Measurements from ENCODE around the gene TIGD7.
"Not testable (repeated sequence)": the region's sequence is repeated elsewhere in the genome, so short reads cannot be mapped to it uniquely, and the experiment has no call there.

The TIGD7 gene

DNA sequence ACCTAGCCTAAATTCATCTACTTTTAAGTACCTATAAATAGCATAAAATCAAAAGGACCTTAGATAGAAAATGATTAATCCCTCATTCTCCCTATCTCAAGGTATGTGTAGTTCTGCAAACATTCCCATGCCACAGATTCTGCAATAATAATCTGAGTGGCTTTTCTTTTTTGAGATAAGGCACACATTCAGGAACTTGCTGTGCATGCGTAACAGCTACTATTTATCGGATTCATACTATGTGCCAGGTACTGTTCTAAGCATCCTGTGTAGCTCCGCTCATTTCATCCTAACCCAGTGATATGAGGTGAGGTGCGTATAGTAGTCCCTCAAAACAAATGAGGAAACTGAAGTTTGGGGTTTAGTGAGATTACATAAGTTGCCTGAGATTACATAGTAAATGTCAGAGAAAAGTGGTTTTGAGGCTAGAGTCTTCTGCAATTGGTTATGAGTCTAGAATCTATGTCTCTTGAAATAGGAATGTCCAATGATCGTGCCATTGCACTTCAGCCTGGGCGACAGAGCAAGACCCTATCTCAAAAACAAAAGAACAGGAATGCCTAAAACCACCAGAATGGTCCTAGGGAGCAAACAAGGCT, 23.9 kb downstream of the TIGD7 start:
- TF ChIP-seq EZH2phosphoT487 (IDR thresholded peaks at IDR 0.05; ENCODE audit: low read length) (no peak), EZH2 (optimal IDR thresholded peaks at IDR 0.05; ENCODE audit: low read depth, low read length) (no peak)
- TF ChIP-seq, protein P1, sequence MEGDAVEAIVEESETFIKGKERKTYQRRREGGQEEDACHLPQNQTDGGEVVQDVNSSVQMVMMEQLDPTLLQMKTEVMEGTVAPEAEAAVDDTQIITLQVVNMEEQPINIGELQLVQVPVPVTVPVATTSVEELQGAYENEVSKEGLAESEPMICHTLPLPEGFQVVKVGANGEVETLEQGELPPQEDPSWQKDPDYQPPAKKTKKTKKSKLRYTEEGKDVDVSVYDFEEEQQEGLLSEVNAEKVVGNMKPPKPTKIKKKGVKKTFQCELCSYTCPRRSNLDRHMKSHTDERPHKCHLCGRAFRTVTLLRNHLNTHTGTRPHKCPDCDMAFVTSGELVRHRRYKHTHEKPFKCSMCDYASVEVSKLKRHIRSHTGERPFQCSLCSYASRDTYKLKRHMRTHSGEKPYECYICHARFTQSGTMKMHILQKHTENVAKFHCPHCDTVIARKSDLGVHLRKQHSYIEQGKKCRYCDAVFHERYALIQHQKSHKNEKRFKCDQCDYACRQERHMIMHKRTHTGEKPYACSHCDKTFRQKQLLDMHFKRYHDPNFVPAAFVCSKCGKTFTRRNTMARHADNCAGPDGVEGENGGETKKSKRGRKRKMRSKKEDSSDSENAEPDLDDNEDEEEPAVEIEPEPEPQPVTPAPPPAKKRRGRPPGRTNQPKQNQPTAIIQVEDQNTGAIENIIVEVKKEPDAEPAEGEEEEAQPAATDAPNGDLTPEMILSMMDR (IDR thresholded peaks at IDR 0.05; ENCODE audit: low read length) = no peak
- no peaks in the 10 kb centered on the region for H3F3A ChIP-seq (ENCODE audit: insufficient read depth, low read length)
- H3K9me2 ChIP-seq (replicated peaks; ENCODE audit: insufficient read depth, low read length) = no peaks in the 10 kb centered on the region
- H4K20me1 ChIP-seq (ENCODE audit: insufficient read depth, low read length) = no peaks in the 10 kb centered on the region
- H3K4me3 ChIP-seq (ENCODE audit: low read length) = no peak overlapping the region
- peaks cover 25% of the 10 kb centered on the region; the same call in 1 of the 2 replicates for H3K27me3 ChIP-seq (replicated peaks; ENCODE audit: insufficient read depth, low read length)
- H3K9ac ChIP-seq (ENCODE audit: low read length) = no peak overlapping the region
- H3K27ac ChIP-seq (ENCODE audit: low read length) = no peak overlapping the region
- H3K9me3 ChIP-seq (replicated peaks; ENCODE audit: insufficient read depth, low read length) = no peaks in the 10 kb centered on the region
- no peak overlapping the region for H3K4me2 ChIP-seq (ENCODE audit: low read depth, low read length)
- no peaks in the 10 kb centered on the region for H3K4me1 ChIP-seq (ENCODE audit: low read length)
- no peak overlapping the region for H2AFZ ChIP-seq (ENCODE audit: low read length)
- H3K79me2 ChIP-seq (ENCODE audit: low read length) = peaks cover 28% of the 10 kb centered on the region
- peaks cover 7% of the 10 kb centered on the region for H3K36me3 ChIP-seq (replicated peaks; ENCODE audit: insufficient read depth, low read length)
- no peak for DNase-seq

DNA sequence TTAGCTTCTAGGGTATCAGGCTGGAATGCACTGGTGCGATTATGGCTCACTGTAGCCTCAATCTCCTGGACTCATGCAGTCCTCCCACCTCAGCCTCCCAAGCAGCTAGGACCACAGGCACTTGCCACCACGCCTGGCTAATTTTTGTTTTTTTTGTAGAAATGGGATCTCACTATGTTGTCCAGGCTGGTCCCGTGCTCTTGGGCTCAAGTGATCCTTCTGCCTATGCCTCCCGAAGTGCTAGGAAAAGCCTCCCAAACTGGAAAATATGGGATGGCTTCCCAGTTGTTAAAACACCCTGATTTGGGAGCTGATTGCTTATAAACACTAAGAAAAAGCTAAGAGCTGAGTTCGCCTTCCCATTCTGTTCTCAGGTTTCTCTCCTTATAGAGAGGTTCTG, 28.6 kb downstream of the TIGD7 start:
- Histone ChIP-seq H3K79me2 (ENCODE audit: low read length) (no peaks in the 10 kb centered on the region), H2AFZ (ENCODE audit: low read length) (no peak overlapping the region), H3K4me3 (ENCODE audit: low read length) (no peak overlapping the region)

DNA sequence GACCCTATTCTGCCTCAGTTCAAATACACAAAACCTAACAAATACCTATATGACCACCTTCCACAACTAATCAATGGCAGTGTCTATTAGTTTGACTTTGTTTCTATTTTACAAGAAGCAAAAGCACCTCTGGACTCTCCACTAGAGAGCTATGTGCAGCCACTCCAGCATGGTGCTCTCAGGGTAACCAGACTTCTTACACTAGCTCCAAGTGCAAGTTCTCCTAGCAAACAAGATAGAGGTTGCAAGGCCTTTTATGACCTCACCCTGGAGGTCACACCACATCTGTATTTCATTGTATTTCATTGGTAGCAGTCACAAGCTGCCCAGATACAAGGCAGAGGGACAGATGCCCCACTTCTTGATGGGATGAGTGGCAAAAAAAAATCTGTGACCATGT, 30.3 kb downstream of the TIGD7 start:
- H3K4me2 ChIP-seq (ENCODE audit: low read depth, low read length) = no peak overlapping the region; the same call in 1 of the 2 replicates
- H3K36me3 ChIP-seq (replicated peaks; ENCODE audit: insufficient read depth, low read length) = no peaks in the 10 kb centered on the region
- H3K4me1 ChIP-seq (ENCODE audit: low read length) = no peaks in the 10 kb centered on the region
- H3K9me3 ChIP-seq (replicated peaks; ENCODE audit: insufficient read depth, low read length) = no peaks in the 10 kb centered on the region
- no peaks in the 10 kb centered on the region for H3F3A ChIP-seq (ENCODE audit: insufficient read depth, low read length)
- H3K9me2 ChIP-seq (replicated peaks; ENCODE audit: insufficient read depth, low read length) = no peaks in the 10 kb centered on the region
- no peak for TF ChIP-seq EZH2 (optimal IDR thresholded peaks at IDR 0.05; ENCODE audit: low read depth, low read length)
- TF ChIP-seq, protein P1 (IDR thresholded peaks at IDR 0.05; ENCODE audit: low read length) = no peak
- no peak for TF ChIP-seq EZH2phosphoT487 (IDR thresholded peaks at IDR 0.05; ENCODE audit: low read length)
- H3K27me3 ChIP-seq (replicated peaks; ENCODE audit: insufficient read depth, low read length) = peaks cover 26% of the 10 kb centered on the region; the same call in 1 of the 2 replicates
- H3K27ac ChIP-seq (ENCODE audit: low read length) = no peak overlapping the region
- DNase-seq = no peak
- no peaks in the 10 kb centered on the region for H4K20me1 ChIP-seq (ENCODE audit: insufficient read depth, low read length)
- no peak overlapping the region for H3K4me3 ChIP-seq (ENCODE audit: low read length)
- no peak overlapping the region for H3K9ac ChIP-seq (ENCODE audit: low read length)
- H3K79me2 ChIP-seq (ENCODE audit: low read length) = no peaks in the 10 kb centered on the region
- no peak overlapping the region for H2AFZ ChIP-seq (ENCODE audit: low read length)

More for the DNA sequence above, 28.6 kb downstream of the TIGD7 start:
- no peak overlapping the region for H3K27ac ChIP-seq (ENCODE audit: low read length)
- H3K4me2 ChIP-seq (ENCODE audit: low read depth, low read length) = no peak overlapping the region
- H4K20me1 ChIP-seq (ENCODE audit: insufficient read depth, low read length) = no peaks in the 10 kb centered on the region
- H3K9ac ChIP-seq (ENCODE audit: low read length) = no peak overlapping the region
- no peaks in the 10 kb centered on the region for H3K4me1 ChIP-seq (ENCODE audit: low read length)
- TF ChIP-seq EZH2 (optimal IDR thresholded peaks at IDR 0.05; ENCODE audit: low read depth, low read length) = no peak
- DNase-seq = no peak
- H3K9me3 ChIP-seq (replicated peaks; ENCODE audit: insufficient read depth, low read length) = no peaks in the 10 kb centered on the region
- no peaks in the 10 kb centered on the region for H3F3A ChIP-seq (ENCODE audit: insufficient read depth, low read length)
- H3K27me3 ChIP-seq (replicated peaks; ENCODE audit: insufficient read depth, low read length) = peaks cover 26% of the 10 kb centered on the region; the same call in 1 of the 2 replicates
- no peaks in the 10 kb centered on the region for H3K9me2 ChIP-seq (replicated peaks; ENCODE audit: insufficient read depth, low read length)
- no peaks in the 10 kb centered on the region for H3K36me3 ChIP-seq (replicated peaks; ENCODE audit: insufficient read depth, low read length)

DNA sequence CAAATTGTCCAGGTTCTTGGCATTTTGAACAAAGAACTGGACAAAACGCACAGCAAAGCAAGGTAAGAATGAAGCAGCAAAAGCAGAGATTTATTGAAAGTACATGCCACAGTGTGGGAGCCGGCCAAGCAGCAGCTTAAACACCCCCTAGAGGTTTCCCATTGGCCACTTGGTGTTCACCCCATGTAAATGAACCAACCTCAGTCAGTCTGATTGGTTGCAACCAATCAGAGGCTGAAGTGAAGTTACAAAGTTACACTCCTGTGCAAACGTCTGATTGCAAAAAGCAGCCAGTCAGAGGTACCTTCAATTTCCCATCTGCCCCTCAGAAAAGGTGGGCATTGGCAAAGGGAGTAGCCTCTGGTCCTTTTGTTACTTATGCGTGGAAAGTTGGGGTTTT, 30.7 kb downstream of the TIGD7 start:
- Histone ChIP-seq H3K79me2 (ENCODE audit: low read length) (no peaks in the 10 kb centered on the region), H3K4me2 (ENCODE audit: low read depth, low read length) (no peak overlapping the region; the same call in 1 of the 2 replicates), H2AFZ (ENCODE audit: low read length) (no peak overlapping the region), H3K36me3 (replicated peaks; ENCODE audit: insufficient read depth, low read length) (no peaks in the 10 kb centered on the region), H3K4me3 (ENCODE audit: low read length) (no peak overlapping the region), H3K27me3 (replicated peaks; ENCODE audit: insufficient read depth, low read length) (peaks cover 22% of the 10 kb centered on the region; the same call in 1 of the 2 replicates), H3K9me3 (replicated peaks; ENCODE audit: insufficient read depth, low read length) (no peaks in the 10 kb centered on the region), H3K9me2 (replicated peaks; ENCODE audit: insufficient read depth, low read length) (no peaks in the 10 kb centered on the region), H3K9ac (ENCODE audit: low read length) (no peak overlapping the region), H3K4me1 (ENCODE audit: low read length) (no peaks in the 10 kb centered on the region), H3F3A (ENCODE audit: insufficient read depth, low read length) (no peaks in the 10 kb centered on the region), H3K27ac (ENCODE audit: low read length) (no peak overlapping the region), H4K20me1 (ENCODE audit: insufficient read depth, low read length) (no peaks in the 10 kb centered on the region)
- TF ChIP-seq EZH2phosphoT487 (IDR thresholded peaks at IDR 0.05; ENCODE audit: low read length) (no peak), EZH2 (optimal IDR thresholded peaks at IDR 0.05; ENCODE audit: low read depth, low read length) (no peak)
- TF ChIP-seq, protein P1 (IDR thresholded peaks at IDR 0.05; ENCODE audit: low read length) = no peak
- peak; percentile 20 for DNase-seq

DNA sequence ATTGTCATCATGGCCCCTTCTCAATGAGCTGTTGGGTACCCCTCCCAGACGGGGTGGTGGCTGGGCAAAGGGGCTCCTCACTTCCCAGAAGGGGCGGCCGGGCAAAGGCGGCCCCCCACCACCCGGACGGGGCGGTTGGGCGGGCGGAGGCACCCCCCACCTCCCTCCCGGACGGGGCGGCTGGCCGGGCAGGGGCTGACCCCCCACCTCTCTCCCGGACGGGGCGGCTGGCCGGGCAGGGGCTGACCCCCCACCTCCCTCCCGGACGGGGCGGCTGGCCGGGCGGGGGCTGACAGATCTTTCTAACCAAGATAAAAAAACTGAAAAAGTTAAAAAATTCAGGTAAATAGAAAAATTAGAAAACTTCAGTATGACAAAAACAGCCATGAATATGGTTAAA, 33.9 kb downstream of the TIGD7 start:
- H3K9me2 ChIP-seq (replicated peaks; ENCODE audit: insufficient read depth, low read length); H3K27me3 ChIP-seq (replicated peaks; ENCODE audit: insufficient read depth, low read length); H2AFZ ChIP-seq (ENCODE audit: low read length); H3K4me3 ChIP-seq (ENCODE audit: low read length); H3K27ac ChIP-seq (ENCODE audit: low read length); H3K9ac ChIP-seq (ENCODE audit: low read length); H3K79me2 ChIP-seq (ENCODE audit: low read length); H3K4me1 ChIP-seq (ENCODE audit: low read length); H3F3A ChIP-seq (ENCODE audit: insufficient read depth, low read length); H3K9me3 ChIP-seq (replicated peaks; ENCODE audit: insufficient read depth, low read length); H3K36me3 ChIP-seq (replicated peaks; ENCODE audit: insufficient read depth, low read length); DNase-seq; H4K20me1 ChIP-seq (ENCODE audit: insufficient read depth, low read length); H3K4me2 ChIP-seq (ENCODE audit: low read depth, low read length): not testable (repeated sequence)

All from MM.1S (cell line).